ENCODE measurements around the gene CREBBP.
A peak's percentile ranks its signal among the peaks of the same experiment; 100 is the strongest.
"Not testable (repeated sequence)": the region's sequence is repeated elsewhere in the genome, so short reads cannot be mapped to it uniquely, and the experiment has no call there.

The CREBBP gene

GRCh38 chr16:3880623-3881498 lies at the start of gene CREBBP:
Gene CREBBP, minus strand, starts transcription at chr16:3880713. Its CDS starts 797 bp downstream, at chr16:3879916.
- DNase-seq (ENCODE audit: low read depth in 2 of 2): peak; percentile 73 to 78

DNA sequence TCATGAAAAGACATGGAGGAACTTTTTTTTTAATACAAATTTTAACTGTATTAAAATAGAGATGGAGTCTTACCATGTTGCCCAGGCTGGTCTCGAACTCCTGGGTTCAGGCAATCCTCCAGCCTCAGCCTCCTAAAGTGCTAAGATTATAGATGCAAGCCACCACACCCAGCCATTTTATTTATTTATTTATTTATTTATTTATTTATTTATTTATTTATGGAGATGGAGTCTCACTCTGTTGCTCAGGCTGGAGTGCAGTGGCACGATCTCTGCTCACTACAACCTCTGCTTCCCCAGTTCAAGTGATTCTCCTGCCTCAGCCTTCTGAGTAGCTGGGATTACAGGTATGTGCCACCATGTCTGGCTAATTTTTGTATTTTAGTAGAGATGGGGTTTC lies 46.6 kb upstream of the CREBBP start:
- not testable (repeated sequence) for DNase-seq (ENCODE audit: low read depth in 2 of 2)

DNA sequence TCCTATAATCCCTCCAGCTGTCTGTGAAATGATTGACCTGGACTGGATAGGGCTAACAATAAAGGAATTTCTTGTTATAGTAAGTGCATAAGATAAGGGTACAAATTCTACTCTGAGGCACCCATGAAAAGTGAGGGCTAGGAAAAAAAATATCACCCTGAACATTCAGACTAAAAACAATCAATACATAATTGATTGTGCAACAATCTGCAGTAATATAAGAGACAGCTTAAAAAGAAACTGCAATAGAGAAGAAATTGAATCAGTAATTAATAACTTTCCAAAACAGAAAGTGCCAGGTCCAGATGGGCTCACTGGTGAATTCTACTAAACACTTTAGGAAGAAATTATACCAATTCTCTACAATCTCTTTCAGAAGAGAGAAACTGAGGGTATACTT lies 44.2 kb upstream of the CREBBP start:
- no peak for DNase-seq (ENCODE audit: low read depth in 2 of 2)

- DNase-seq (ENCODE audit: low read depth in 2 of 2): no peak
These were observed 41.7 kb upstream of the CREBBP start for GRCh38 chr16:3922241-3922640.

DNA sequence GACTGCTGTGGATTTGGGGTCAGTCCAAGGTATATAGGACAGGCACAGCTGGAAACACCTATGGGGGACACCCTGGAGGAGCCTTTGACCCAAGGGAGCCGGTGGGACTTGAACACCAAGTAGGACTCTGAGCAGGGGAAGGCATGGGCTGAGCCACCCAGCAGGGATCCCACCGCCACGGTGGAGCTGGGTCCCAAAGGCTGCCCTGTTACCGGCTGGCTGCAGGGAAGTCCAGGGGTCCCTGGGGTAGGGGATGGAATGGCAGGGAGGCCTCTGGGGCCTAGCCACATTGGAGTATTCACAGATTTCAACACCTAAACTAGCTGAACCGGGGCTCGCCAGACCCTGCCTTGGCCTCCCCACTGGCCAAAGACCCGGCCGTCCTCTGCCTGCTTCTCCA lies 39.7 kb upstream of the CREBBP start:
- no peak for DNase-seq (ENCODE audit: low read depth in 2 of 2)

DNA sequence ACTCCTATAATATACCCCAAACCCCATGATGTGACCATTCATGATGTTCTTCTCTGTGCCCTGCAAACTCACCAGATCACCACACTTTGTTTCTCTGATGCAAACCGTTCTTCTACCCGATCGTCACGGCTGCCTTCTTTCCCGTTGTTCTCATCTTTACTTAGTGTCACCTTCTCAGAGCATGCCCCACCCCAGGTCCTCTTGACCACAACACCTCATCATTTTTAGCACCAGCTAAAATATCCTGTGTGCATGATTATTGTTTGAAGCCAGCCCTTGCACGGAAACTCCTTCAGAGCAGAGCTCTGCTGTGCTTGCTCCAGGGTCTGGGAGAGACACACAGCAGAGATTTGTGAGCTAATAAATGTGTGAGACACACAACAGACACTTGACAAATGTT lies 38.9 kb upstream of the CREBBP start:
- DNase-seq (ENCODE audit: low read depth in 2 of 2): no peak

- DNase-seq (ENCODE audit: low read depth in 2 of 2): no peak
These were observed 35.1 kb upstream of the CREBBP start for GRCh38 chr16:3915426-3916260.

DNA sequence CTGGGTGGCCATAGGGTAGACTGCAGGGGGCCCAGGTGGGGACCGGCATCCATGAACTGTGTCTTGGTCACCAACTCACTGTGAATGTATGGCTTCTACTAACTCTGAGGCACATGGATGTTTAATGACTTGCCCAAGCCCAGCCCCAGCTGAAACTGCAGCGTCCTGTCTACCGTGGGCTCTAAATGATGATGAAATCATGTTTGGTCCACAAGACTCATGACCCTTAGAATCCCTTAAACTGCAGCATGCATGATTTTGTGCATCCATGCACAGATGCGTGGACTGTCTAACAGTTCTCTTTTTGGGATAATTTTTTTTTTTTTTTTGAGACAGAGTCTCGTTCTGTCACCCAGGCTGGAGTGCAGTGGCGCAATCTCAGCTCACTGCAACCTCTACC lies 32.4 kb upstream of the CREBBP start:
- no peak for DNase-seq (ENCODE audit: low read depth in 2 of 2)

DNA sequence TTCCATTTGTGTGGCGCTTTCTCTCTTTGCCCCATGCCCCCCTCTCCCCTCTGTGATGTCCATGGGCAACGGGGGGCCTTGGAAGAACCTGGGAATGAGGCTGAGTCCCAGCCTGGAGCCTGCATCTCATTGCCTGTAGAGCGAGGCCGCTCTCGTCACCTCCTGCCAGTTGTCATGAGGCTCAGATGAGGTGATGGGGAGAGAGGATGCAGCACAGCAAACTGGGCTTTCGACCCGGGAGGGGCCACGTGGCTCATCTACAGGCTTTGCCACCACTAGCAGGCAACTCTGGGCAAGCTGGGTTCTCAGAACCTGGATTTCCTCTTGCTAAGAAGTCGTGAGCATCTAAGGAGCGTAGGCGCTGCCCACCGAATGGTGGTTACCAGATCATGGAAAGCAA lies 31.9 kb upstream of the CREBBP start:
- no peak for DNase-seq (ENCODE audit: low read depth in 2 of 2)

DNA sequence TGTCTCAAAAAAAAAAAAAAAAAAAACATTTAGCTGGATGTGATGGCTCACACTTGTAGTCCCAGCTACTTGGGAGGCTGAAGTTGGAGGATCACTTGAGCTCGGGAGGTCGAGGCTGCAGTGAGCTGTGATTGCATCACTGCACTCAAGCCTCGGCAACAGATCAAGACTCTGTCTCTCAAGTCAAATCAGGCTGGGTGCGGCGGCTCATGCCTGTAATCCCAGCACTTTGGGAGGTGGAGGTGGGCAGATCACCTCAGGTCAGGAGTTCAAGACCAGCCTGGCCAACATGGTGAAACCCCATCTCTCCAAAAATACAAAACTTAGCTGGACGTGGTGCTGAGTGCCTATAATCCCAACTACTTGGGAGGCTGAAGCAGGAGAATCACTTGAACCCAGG lies 31.2 kb upstream of the CREBBP start:
- not testable (repeated sequence) for DNase-seq (ENCODE audit: low read depth in 2 of 2)

DNA sequence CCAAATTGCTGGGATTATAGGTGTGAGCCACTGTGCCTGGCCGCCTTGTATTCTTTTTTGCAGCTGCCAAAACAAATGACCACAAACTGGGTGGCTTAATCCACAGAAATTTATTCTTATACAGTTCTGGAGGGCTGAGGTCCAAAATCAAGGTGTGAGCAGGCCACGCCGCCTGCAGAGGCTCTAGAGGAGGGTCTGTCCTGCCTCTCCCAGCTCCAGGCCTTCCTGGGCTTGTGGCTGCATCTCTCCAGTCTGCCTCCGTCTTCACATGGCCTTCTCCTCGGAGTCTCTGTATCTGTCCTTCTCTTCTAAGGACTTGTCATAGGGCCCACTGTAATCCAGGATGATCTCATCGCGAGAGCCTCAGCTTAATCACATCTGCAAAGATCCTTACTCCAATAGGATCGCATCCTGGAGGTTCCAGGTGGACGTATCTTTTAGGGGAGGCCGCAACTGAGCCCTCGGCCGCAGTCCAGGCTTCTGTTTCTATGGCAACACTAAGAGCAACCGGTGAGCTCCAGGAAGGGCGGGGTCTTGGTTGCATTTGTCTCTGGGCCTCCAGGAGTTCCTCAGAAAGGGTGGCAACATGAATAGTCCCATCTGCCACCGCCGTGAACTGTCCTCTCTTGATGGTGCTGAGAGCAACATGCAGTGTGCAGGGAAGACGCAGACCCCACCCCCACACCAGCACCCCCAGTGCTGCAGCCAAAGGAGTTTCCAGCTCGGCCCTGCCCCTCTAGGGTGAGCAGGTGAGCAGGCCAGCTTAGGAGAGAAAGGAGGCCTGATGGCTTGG lies 29.5 kb upstream of the CREBBP start:
- no peak for DNase-seq (ENCODE audit: low read depth in 2 of 2)

DNA sequence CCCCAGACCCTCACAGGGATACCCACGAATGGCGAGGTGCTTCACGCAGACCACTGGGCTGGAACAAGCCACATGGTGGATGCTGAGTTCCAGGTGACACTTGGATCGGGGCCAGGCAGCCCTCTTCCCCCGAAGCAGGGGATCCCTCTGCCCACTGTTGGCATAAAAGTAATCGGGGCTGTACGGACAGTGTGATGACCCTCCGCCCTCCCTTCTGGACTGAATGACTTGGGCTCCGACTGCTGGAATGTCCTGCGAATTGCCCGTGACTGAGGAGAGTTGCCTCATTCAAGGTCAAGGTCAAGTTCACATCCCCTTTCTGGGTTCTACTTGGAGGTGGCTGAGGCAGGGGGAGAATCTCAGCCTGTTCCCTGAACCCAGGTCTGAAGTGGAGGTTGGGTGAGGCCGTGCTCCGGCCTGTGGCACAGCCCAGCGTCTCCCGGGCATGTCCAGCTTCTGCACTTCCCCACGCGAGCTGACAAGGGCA lies 28.5 kb upstream of the CREBBP start:
- DNase-seq (ENCODE audit: low read depth in 2 of 2): no peak

DNA sequence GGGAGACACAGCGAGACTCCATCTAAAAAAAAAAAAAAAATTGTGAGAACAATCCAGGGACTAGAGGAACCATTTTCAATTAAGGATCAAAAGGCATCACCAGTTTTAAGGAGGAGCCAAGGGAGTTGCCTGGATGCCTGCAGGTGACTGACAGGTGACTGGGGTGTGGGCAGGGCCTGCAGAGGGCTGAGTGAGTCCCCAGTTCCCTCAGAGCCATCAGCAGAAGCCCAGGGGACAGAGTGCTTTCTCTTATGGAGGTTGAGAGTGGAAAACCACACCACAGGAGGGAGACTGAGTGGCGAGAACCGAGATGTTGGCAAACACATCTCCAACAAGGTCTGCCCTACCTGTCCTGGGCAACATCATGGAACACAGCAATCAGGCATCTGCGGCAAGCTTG lies 27.1 kb upstream of the CREBBP start:
- no peak for DNase-seq (ENCODE audit: low read depth in 2 of 2)

DNA sequence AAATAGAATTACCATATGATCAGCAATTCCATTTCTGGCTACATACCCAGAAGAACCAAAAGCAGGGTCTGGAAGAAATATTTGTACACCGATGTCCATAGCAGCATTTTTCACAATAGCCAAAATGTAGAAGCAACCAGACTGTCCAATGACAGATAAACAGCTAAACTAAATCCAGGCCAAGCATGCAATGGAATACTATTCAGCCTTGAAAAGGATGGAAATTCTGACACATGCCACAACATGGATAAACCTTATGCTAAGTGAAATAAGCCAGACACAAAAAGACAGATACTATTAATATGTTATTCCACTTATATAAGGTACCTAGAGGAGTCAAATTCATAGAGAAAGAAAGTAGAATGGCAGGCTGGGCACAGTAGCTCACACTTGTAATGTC lies 25.9 kb upstream of the CREBBP start:
- no peak for DNase-seq (ENCODE audit: low read depth in 2 of 2)

DNA sequence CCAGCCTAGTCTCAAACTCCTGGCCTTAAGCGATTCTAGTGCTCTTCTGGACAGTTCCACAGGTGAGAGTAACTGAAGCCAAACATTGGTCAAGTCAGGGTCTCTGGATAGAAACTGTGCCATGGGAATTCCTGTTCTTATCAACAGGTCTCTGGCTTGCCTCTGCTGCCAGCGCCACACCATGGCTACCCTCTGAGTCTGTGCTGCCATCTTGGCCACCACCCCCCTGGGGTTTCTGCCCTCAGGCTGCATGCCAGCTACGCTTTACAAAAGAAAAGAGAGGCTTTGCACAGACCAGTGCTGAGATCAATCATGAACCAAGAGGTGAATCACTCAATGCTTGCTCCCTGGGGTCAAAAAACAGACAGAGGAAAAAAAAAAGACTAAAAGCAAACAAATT lies 24.4 kb upstream of the CREBBP start:
- no peak for DNase-seq (ENCODE audit: low read depth in 2 of 2)

DNA sequence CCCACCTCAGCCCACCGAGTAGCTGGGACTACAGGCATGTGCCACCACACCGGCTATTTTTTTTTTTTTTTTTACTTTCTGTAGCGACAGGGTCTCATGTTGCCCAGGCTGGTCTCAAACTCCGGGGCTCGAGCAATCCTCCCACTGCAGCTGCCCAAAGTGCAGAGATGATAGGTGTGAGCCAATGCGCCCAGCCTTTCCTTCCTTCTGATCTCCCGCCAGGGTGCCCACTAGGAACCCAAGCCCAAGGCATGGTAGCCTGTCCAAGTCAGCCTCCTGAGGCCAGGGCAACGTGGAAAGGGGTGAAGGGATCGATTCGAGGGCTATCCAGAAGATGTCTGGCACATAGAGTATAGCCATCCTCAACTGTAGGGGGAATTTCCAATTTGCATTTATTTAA lies 9.6 kb upstream of the CREBBP start:
- DNase-seq (ENCODE audit: low read depth in 2 of 2): no peak

GRCh38 chr16:3889059-3889458 lies 8.5 kb upstream of the CREBBP start:
- DNase-seq (ENCODE audit: low read depth in 2 of 2): no peak

DNA sequence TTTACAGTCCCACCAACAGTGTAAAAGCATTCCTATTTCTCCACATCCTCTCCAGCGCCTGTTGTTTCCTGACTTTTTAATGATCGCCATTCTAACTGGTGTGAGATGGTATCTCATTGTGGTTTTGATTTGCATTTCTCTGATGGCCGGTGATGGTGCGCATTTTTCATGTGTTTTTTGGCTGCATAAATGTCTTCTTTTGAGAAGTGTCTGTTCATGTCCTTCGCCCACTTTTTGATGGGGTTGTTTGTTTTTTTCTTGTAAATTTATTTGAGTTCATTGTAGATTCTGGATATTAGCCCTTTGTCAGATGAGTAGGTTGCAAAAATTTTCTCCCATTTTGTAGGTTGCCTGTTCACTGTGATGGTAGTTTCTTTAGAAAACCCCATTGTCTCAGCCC lies 5.5 kb upstream of the CREBBP start:
- not testable (repeated sequence) for DNase-seq (ENCODE audit: low read depth in 2 of 2)

DNA sequence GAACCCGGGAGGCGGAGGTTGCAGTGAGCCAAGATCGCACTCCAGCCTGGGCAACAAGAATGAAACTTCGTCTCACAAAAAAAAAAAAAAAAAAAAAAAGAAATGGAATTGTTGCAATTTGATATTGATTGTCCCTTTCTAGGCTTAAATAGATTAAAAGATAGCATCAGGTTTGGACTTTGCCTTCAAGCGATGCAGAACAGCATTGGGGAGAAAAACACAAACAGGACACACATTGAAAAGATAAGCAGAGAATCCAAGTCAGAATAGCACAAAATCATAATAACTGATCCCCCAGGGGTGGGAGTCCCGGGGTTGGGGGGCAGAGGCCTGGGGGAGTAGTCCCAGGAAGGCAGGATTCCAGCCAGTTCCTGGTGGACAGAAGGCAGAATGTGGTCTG lies 3.9 kb upstream of the CREBBP start:
- DNase-seq (ENCODE audit: low read depth in 2 of 2): no peak

- no peak for DNase-seq (ENCODE audit: low read depth in 2 of 2)
These were observed 2.0 kb upstream of the CREBBP start for GRCh38 chr16:3882531-3882930.

- no peak for DNase-seq (ENCODE audit: low read depth in 2 of 2)
These were observed 1.0 kb upstream of the CREBBP start for GRCh38 chr16:3881499-3881990.

All from stimulated activated CD8-positive, alpha-beta memory T cell treated with anti-CD3 and anti-CD28 coated beads, Interleukin-2, amount 100 ng/mL, for 1 hour (primary cell).